Activated T-cell treated with anti-CD3 and anti-CD28 coated beads, Interleukin-2, amount 50 U/mL, for 4 hours (primary cell): ENCODE results near the gene SRD5A1. TPM values are rescaled to one million over a fixed set of nuclear protein-coding genes. Genes with fewer than 3 reads are reported as not detected.
"Not testable (repeated sequence)": the region's sequence is repeated elsewhere in the genome, so short reads cannot be mapped to it uniquely, and the experiment has no call there.

Experiments used
- ATAC-seq, 2 donors: fragments of 200-7000 bp; cut with Tn5 transposase; one replicate each; pipeline ENCODE4 v1.10.0; 2021
- DNase-seq: peaks from one replicate; pipeline ENCODE4 v3.0.0-alpha.2; 2020
- H3K27me3 Mint-ChIP-seq: one replicate; pipeline ENCODE4 v1.8.0; 2021; ENCODE audit warnings: low read depth, mixed read lengths
- H3K36me3 Mint-ChIP-seq: one replicate; pipeline ENCODE4 v1.8.0; 2022; ENCODE audit warnings: mixed read lengths; ENCODE audit not compliant: insufficient read depth
- H3K4me1 Mint-ChIP-seq: one replicate; pipeline ENCODE4 v1.8.0; 2021; ENCODE audit warnings: low read depth, mixed read lengths
- H3K4me3 Mint-ChIP-seq: one replicate; pipeline ENCODE4 v1.8.0; 2021; ENCODE audit warnings: mild to moderate bottlenecking, moderate library complexity, mixed read lengths
- H3K9me3 Mint-ChIP-seq: one replicate; pipeline ENCODE4 v1.8.0; 2021; ENCODE audit warnings: mixed read lengths
- total RNA-seq, 3 donors: library from RNA; stranded (reverse); gene quantifications; one replicate each; pipeline ENCODE4 v1.2.1, GENCODE V29; 2021

Gene SRD5A1
- total RNA-seq, 3 donors from 2014 or later: 7.1 to 9.6 (median 8.8) TPM

DNA sequence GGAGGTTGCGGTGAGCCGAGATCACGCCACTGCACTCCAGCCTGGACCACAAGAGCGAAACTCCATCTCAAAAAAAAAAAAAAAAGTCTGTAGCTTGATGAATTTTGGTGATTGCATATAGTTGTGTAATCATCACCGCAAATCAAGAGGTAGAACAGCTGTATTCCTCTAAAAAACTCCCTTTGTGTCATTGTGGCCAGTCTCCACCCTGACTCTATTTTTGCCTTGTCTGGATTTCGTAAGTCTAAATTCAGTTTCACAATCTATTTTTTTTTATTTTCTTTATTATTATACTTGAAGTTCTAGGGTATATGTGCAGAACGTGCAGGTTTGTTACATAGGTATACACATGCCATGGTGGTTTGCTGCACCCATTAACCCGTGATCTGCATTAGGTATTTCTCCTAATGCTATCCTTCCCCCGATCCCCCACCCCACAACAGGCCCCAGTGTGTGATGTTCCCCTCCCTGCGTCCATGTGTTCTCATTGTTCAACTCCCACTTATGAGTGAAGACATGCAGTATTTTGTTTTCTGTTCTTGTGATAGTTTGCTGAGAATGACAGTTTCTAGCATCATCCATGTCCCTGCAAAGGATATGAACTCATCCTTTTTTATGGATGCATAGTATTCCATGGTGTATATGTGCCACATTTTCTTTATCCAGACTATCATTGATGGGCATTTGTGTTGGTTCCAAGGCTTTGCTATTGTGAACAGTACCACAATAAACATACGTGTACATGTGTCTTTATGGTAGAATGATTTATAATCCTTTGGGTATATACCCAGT lies 12.5 kb downstream of the SRD5A1 start:
- H3K27me3 Mint-ChIP-seq, DNase-seq, H3K9me3 Mint-ChIP-seq, H3K4me3 Mint-ChIP-seq, H3K4me1 Mint-ChIP-seq, ATAC-seq: not testable (repeated sequence)
- H3K36me3 Mint-ChIP-seq: peaks cover 16% of the 10 kb centered on the region

DNA sequence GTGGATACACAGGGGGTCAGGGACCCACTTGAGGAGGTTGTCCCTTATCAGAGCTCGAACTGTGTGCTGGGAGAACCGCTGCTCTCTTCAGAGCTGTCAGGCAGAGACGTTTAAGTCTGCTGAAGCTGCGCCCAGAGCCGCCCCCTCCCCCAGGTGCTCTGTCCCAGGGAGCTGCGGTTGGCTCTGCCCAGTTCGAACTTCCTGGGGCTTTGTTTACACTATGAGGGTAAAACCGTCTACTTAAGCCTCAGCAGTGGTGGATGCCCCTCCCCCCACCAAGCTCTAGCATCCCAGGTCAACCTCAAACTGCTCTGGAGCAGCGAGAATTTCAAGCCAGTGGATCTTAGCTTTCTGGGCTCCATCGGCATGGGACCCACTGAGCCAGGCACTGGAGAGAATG lies 15.9 kb downstream of the SRD5A1 start:
- no peak overlapping the region for H3K4me3 Mint-ChIP-seq
- no peak for DNase-seq
- no peak for ATAC-seq
- no peaks in the 10 kb centered on the region for H3K27me3 Mint-ChIP-seq
- H3K36me3 Mint-ChIP-seq: peaks cover 19% of the 10 kb centered on the region
- H3K9me3 Mint-ChIP-seq: peaks cover 5% of the 10 kb centered on the region
- no peaks in the 10 kb centered on the region for H3K4me1 Mint-ChIP-seq

DNA sequence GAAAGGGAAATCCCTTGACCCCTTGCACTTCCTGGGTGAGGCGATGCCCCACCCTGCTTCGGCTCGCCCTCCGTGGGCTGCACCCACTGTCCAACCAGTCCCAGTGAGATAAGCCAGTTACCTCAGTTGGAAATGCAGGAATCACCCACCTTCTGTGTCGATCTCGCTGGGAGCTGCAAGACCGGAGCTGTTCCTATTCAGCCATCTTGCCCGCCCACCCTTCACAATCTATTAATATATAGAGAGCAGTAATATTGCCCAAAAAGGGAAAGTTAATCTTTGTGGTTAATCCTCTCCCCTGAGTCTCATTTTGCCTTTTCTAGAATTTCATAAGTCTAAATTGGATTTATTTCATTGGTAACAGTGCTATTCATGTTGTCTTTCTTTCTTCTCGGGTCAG lies 16.4 kb downstream of the SRD5A1 start:
- ATAC-seq: no peak
- H3K36me3 Mint-ChIP-seq: peaks cover 16% of the 10 kb centered on the region
- no peak overlapping the region for H3K4me3 Mint-ChIP-seq
- no peak for DNase-seq
- H3K4me1 Mint-ChIP-seq: no peaks in the 10 kb centered on the region
- H3K27me3 Mint-ChIP-seq: no peaks in the 10 kb centered on the region
- peaks cover 5% of the 10 kb centered on the region for H3K9me3 Mint-ChIP-seq

DNA sequence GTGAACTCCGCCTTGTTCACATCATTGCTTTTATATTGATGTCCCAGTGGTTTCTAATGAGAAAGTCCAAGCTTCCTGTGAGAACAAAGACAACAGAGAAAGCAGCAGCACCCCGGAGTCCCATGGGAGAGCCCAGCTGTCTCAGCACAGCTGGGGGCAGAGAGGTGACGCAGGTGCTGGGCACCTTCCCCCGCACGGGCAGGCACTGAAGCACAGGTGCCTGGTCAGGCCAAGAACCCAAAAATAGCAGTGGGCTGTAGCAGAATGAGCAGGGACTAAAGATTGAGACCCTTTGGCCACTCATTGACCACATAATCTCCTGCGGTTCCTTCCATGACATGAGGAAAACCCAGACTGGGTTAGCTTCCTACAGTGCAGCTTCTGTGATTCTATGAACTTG lies 18.8 kb downstream of the SRD5A1 start:
- Mint-ChIP-seq H3K36me3 (peaks cover 29% of the 10 kb centered on the region), H3K4me3 (no peak overlapping the region), H3K27me3 (no peaks in the 10 kb centered on the region), H3K4me1 (no peaks in the 10 kb centered on the region), H3K9me3 (peaks cover 19% of the 10 kb centered on the region)
- DNase-seq: no peak
- no peak for ATAC-seq

DNA sequence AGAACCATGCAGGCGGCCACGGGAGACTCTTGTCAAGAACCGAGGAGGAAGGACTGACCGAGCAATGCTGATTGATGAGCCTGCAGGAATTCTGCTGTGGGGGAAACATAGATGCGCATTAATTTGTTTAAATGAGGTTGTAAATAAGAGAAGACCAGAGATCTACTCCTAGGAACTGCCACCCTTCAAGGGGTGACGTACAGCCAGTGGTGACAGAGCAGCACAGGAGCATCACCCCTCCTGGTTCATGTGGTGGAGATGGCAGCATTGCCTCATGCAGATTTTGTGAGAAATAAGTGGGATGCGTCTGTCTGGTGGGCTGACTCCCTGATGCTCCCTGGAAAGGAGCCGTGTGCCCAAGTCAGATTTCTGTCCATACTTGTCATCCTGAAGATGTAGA lies 22.2 kb downstream of the SRD5A1 start:
- no peak overlapping the region for H3K4me3 Mint-ChIP-seq
- no peak for DNase-seq
- H3K36me3 Mint-ChIP-seq: peaks cover 37% of the 10 kb centered on the region

DNA sequence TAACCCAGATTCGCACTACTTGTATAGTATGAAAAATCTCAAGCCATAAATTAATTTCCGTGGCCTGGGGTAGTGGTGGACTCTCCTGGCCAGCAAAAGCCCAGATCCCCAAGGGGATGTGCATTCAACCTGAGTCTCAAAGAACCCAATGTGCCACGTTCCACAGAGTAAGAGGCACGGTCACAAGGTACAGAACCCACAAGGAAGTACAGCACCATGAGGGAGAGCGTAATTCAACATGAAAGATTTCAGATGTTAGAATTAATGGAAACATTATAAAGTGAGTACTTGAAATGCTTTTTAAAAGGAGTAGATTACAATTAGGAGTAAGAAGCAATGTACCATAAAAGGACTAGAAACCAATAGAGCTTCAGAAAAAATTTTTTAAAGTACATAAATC lies 23.4 kb downstream of the SRD5A1 start:
- Mint-ChIP-seq H3K4me3 (no peak overlapping the region), H3K36me3 (peaks cover 39% of the 10 kb centered on the region), H3K4me1 (peaks cover 9% of the 10 kb centered on the region), H3K27me3 (no peaks in the 10 kb centered on the region), H3K9me3 (peaks cover 14% of the 10 kb centered on the region)
- ATAC-seq (no peak), DNase-seq (no peak)

More for the DNA sequence above, 22.2 kb downstream of the SRD5A1 start:
- H3K27me3 Mint-ChIP-seq: no peaks in the 10 kb centered on the region
- H3K4me1 Mint-ChIP-seq: peaks cover 6% of the 10 kb centered on the region
- peaks cover 14% of the 10 kb centered on the region for H3K9me3 Mint-ChIP-seq
- no peak for ATAC-seq

DNA sequence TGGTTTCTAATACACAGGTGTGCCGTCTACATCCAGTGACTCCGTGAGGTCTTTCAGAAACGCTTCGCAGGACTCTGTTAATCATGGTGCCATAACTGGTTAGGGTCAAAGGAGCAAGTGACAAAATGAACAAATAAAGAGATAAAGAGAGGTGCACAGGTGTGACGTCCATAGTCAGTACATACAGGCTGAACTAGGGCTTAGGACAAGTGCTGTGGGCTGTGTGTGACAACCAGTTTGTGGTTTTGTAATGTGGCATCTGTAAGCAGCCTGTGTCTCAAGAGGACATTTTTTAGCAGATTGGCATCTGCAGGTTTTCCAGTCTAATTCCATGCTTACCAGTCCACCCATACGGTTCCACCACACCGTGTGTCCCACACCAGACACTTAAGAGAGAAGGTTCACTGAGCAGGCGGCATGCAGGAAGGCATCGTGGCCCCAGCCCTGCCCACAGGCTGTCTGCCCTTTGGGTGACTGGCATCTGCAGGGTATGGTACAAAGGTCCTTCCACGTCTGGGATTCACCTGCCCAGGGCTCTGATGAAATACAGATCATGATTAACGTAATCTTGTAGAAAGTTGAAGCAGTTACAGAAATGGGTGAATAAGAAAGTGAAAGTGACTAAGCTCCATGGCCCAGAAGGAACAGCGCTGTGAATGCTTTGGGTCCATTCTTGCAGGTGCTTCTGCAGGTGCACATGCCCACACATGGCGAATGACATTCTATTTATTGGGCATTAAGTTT lies 26.9 kb downstream of the SRD5A1 start:
- Mint-ChIP-seq H3K36me3 (peaks cover 33% of the 10 kb centered on the region), H3K27me3 (no peaks in the 10 kb centered on the region), H3K9me3 (peaks cover 14% of the 10 kb centered on the region), H3K4me3 (no peak overlapping the region), H3K4me1 (peaks cover 9% of the 10 kb centered on the region)
- no peak for ATAC-seq
- DNase-seq: no peak

DNA sequence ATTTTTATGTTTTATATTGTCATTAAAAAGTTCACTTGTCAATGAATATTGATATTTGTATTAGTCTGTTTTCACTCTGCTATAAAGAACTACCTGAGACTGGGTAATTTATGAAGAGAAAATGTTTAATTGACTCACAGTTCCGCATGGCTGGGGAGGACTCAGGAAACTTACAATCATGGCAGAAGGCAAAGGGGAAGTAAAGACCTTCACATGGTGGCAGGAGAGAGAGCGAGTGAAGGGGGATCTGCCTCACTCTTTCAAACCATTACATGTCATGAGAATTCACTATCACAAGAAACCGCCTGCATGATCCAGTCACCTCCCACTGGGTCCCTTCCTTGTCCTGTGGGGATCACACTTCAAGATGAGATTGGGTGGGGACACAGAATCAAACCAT lies 27.4 kb downstream of the SRD5A1 start:
- DNase-seq: no peak
- no peak for ATAC-seq
- peaks cover 9% of the 10 kb centered on the region for H3K4me1 Mint-ChIP-seq
- no peaks in the 10 kb centered on the region for H3K27me3 Mint-ChIP-seq
- H3K4me3 Mint-ChIP-seq: no peak overlapping the region
- peaks cover 10% of the 10 kb centered on the region for H3K9me3 Mint-ChIP-seq
- H3K36me3 Mint-ChIP-seq: peaks cover 27% of the 10 kb centered on the region

DNA sequence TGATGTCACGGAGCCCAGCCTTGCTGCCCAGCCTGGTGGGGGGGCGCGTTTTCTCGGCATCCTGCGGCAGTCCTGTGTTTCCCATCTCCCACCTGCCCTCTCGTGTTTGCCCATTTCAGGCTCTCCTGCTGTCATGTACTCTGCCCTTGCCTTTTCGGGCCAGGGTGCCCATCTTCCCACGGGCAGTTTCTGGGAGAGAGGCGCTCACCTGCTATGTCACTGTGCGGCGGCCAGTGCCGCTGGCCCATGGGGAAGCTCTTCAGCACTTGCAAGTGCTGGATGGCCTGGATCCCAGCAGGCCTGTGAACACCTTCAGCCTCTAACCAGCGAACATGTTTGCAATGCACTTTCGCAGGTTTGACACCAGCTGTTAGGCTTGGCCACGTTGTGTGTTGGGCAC lies 33.5 kb downstream of the SRD5A1 start:
- Mint-ChIP-seq H3K36me3 (peaks cover 15% of the 10 kb centered on the region), H3K4me1 (no peaks in the 10 kb centered on the region), H3K4me3 (no peak overlapping the region), H3K9me3 (no peaks in the 10 kb centered on the region), H3K27me3 (no peaks in the 10 kb centered on the region)
- DNase-seq: no peak
- ATAC-seq: no peak

DNA sequence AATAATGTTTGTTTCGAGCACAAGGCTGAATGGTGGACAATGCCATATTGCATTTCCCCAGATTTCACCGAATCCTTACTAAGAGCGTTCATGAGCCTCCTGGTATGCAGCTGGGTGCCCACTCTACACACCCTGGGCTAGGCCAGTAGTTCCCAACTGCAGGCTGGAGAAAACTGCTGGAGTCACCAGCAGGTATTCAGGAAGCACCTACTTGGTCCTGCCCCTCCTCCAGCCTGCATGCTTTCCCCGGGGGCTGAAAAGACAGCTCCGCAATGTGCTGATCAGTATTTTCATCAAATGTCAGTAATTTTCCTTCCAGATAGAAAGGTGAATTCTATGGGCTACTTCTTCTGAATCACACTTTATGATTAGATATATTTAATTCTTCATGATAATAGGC lies 34.4 kb downstream of the SRD5A1 start:
- peaks cover 15% of the 10 kb centered on the region for H3K36me3 Mint-ChIP-seq
- H3K27me3 Mint-ChIP-seq: no peaks in the 10 kb centered on the region
- H3K9me3 Mint-ChIP-seq: no peaks in the 10 kb centered on the region
- no peak overlapping the region for H3K4me3 Mint-ChIP-seq
- DNase-seq (no peak), ATAC-seq (no peak)
- no peaks in the 10 kb centered on the region for H3K4me1 Mint-ChIP-seq

DNA sequence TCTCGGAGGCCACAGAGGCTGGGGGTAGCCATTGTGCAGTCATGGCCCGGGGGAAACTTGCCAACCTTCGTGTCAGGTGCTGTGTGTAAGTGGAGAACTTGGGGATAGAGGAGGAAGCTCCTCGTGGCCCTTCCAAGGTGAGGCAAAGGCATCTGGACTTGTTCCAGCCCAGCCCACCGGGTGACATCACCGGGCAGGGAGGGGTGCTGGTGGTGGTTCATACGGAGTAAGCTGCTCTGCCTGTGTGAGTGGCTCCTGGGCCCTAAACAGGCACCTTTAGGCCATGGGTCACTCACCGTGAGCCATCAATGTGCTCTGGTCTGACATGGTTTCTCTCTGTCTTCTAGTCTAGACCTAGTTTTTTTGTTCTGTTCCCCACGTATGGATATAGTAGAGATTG lies 35.5 kb downstream of the SRD5A1 start:
- not testable (repeated sequence) for H3K9me3 Mint-ChIP-seq, ATAC-seq, H3K4me3 Mint-ChIP-seq, H3K27me3 Mint-ChIP-seq, H3K4me1 Mint-ChIP-seq, DNase-seq
- H3K36me3 Mint-ChIP-seq: peaks cover 15% of the 10 kb centered on the region

DNA sequence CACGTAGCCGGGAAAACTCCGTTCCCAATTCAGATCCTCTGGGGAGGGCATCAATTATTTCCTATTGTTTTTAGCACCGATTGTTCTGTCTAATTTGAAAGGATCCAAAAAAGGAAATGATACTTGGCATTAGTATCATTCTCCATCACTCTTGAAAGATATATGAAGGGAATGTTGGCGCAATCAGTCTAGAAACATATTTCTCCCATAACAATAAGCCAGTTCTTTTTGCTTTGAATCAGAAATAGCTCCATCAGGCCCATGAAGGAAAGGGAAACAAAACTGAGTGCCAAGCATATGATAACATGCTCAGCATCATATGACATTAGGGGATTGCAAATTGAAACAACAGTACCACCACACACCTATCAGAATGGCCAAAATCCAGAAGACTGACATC lies 39.8 kb downstream of the SRD5A1 start:
- H3K36me3 Mint-ChIP-seq: peaks cover 12% of the 10 kb centered on the region
- H3K4me3 Mint-ChIP-seq: no peak overlapping the region
- no peak for DNase-seq
- no peaks in the 10 kb centered on the region for H3K27me3 Mint-ChIP-seq
- no peaks in the 10 kb centered on the region for H3K4me1 Mint-ChIP-seq
- no peaks in the 10 kb centered on the region for H3K9me3 Mint-ChIP-seq
- ATAC-seq: no peak

DNA sequence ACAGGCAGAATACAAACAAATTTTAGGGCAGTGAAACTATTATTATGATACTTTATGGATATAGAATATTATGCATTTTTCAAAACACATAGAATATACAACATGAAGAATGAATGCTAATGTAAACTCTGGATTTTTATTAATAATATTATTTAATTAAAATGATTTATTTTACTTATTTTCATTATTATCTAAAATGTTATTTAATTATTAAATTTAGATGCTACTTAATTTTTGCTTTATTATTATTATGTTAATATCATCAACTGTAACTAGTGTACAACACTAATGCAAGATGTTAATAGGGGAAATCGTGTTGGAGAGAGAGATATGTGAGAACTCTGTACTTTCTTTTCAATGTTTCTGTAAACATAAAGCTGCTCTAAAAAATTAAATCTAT lies 40.7 kb downstream of the SRD5A1 start:
- Mint-ChIP-seq H3K27me3 (no peaks in the 10 kb centered on the region), H3K4me3 (no peak overlapping the region), H3K36me3 (peaks cover 12% of the 10 kb centered on the region), H3K9me3 (no peaks in the 10 kb centered on the region), H3K4me1 (no peaks in the 10 kb centered on the region)
- no peak for ATAC-seq
- no peak for DNase-seq

DNA sequence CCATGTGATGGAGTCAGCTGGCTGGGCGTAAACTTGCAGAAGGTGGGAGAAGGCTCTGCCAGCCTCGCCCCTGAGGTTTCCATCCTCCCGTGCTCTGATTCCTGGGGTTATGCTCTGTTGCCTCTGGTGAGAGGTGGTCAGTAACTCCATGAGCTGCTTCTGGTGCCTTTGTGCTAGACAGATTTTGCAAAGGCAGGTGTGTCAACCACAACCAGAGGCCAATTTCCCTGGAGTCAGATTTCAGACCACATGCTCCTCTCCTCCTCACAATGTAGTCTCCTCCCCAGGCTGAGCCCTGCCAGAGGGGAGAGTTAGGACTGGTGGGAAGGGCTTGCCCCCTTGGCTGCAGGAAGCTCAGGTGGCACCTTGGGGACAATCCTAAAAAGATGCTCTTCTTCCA lies 41.2 kb downstream of the SRD5A1 start:
- H3K36me3 Mint-ChIP-seq: peaks cover 10% of the 10 kb centered on the region
- DNase-seq (no peak), ATAC-seq (no peak)
- H3K4me1 Mint-ChIP-seq: no peaks in the 10 kb centered on the region
- no peak overlapping the region for H3K4me3 Mint-ChIP-seq
- no peaks in the 10 kb centered on the region for H3K9me3 Mint-ChIP-seq
- H3K27me3 Mint-ChIP-seq: no peaks in the 10 kb centered on the region

DNA sequence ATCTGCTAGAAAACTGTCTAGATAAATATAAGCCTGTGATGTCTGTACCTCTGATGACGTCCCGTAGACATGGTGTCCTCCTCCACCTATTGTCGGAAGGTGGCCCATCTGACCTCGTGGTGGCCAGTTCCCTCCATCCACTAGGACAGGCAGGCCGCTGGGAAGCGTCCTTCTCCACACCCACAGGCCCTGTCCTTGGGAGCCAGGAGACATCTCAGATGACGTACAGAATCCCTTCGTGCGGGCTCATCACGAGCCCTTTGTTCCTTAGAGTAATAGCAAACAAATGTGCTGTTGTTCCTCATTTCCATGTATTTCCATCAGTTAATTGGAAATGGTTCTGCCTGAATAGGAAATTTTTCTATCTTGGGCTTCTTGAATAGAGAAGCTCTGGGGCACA lies 41.6 kb downstream of the SRD5A1 start:
- H3K4me1 Mint-ChIP-seq: no peaks in the 10 kb centered on the region
- no peak overlapping the region for H3K4me3 Mint-ChIP-seq
- ATAC-seq (no peak), DNase-seq (no peak)
- H3K9me3 Mint-ChIP-seq: no peaks in the 10 kb centered on the region
- no peaks in the 10 kb centered on the region for H3K27me3 Mint-ChIP-seq
- peaks cover 5% of the 10 kb centered on the region for H3K36me3 Mint-ChIP-seq
